IPS DF 6.9 (cell line): Measurements from ENCODE around the gene KLHL18.
"Not testable (repeated sequence)": the region's sequence is repeated elsewhere in the genome, so short reads cannot be mapped to it uniquely, and the experiment has no call there.

Source experiments
- DNase-seq: peaks from one replicate; pipeline ENCODE4 v3.0.0-alpha.2; 2013; ENCODE audit warnings: low read depth, low spot score
- H3K27ac ChIP-seq: one replicate; pipeline ENCODE4 v1.5.1; 2013; ENCODE audit warnings: low read length, control low read depth
- H3K27me3 ChIP-seq: 2 replicates; pipeline ENCODE4 v1.6.1; 2013; ENCODE audit warnings: mild to moderate bottlenecking, low read length; ENCODE audit not compliant: control insufficient read depth, insufficient read depth
- H3K36me3 ChIP-seq: 2 replicates; pipeline ENCODE4 v1.6.1; 2013; ENCODE audit warnings: low read length; ENCODE audit not compliant: control insufficient read depth, insufficient read depth
- H3K4me1 ChIP-seq: 2 replicates; pipeline ENCODE4 v1.6.1; 2013; ENCODE audit warnings: low read length; ENCODE audit not compliant: control insufficient read depth, insufficient read depth
- H3K4me3 ChIP-seq: 2 replicates; pipeline ENCODE4 v1.5.1; 2013; ENCODE audit warnings: mild to moderate bottlenecking, low read length
- H3K9me3 ChIP-seq: 2 replicates; pipeline ENCODE4 v1.6.1; 2013; ENCODE audit warnings: low read length, inconsistent platforms; ENCODE audit not compliant: control insufficient read depth, insufficient read depth
- WGBS: extraction: QIAGEN DNeasy Blood & Tissue Kit; methylation state at CpG from one replicate; pipeline ENCODE4 v1.1.7; 2013; ENCODE audit warnings: mixed read lengths, missing lambda C conversion rate; ENCODE audit not compliant: insufficient read length, insufficient coverage; 5-methylcytosine and 5-hydroxymethylcytosine counted together

KLHL18 gene

GRCh38 chr3:47360110-47360517 is 77.4 kb downstream of the KLHL18 start:
- not testable (repeated sequence) for H3K27ac ChIP-seq, H3K9me3 ChIP-seq, H3K27me3 ChIP-seq, H3K4me3 ChIP-seq, H3K36me3 ChIP-seq, H3K4me1 ChIP-seq, DNase-seq
- WGBS = no CpG with 5 or more reads among the region's 4 CpGs

GRCh38 chr3:47362701-47363100 is 80.0 kb downstream of the KLHL18 start:
- no peak overlapping the region for H3K27ac ChIP-seq
- WGBS = no CpG with 5 or more reads among the region's 5 CpGs
- H3K4me3 ChIP-seq = no peak overlapping the region

GRCh38 chr3:47365213-47366153 is 82.7 kb downstream of the KLHL18 start:
- no peaks in the 10 kb centered on the region for H3K27me3 ChIP-seq
- H3K4me3 ChIP-seq = no peak overlapping the region
- no peak overlapping the region for H3K27ac ChIP-seq
- H3K36me3 ChIP-seq = no peaks in the 10 kb centered on the region
- DNase-seq = no peak
- no peaks in the 10 kb centered on the region for H3K4me1 ChIP-seq
- no CpG with 5 or more reads among the region's 11 CpGs for WGBS
- H3K9me3 ChIP-seq = no peaks in the 10 kb centered on the region

More at GRCh38 chr3:47362701-47363100, 80.0 kb downstream of the KLHL18 start:
- Histone ChIP-seq H3K4me1 (no peaks in the 10 kb centered on the region), H3K27me3 (no peaks in the 10 kb centered on the region), H3K9me3 (0 out of 2 replicates have a peak, but pooled peaks cover 4% of the 10 kb centered on the region), H3K36me3 (no peaks in the 10 kb centered on the region)
- no peak for DNase-seq

- H3K27ac ChIP-seq = no peak overlapping the region
- WGBS = no CpG with 5 or more reads among the region's 2 CpGs
- DNase-seq = no peak
- H3K4me3 ChIP-seq = no peak overlapping the region
- no peaks in the 10 kb centered on the region for H3K9me3 ChIP-seq
- H3K4me1 ChIP-seq = 0 out of 2 replicates have a peak, but pooled peaks cover 4% of the 10 kb centered on the region
- H3K36me3 ChIP-seq = no peaks in the 10 kb centered on the region
- H3K27me3 ChIP-seq = no peaks in the 10 kb centered on the region
These were observed 84.1 kb downstream of the KLHL18 start for GRCh38 chr3:47366833-47367232.

GRCh38 chr3:47367631-47368030 is 84.9 kb downstream of the KLHL18 start:
- H3K4me3 ChIP-seq = no peak overlapping the region
- 0 out of 2 replicates have a peak, but pooled peaks cover 4% of the 10 kb centered on the region for H3K4me1 ChIP-seq
- no peaks in the 10 kb centered on the region for H3K9me3 ChIP-seq
- DNase-seq = no peak
- WGBS = no CpG with 5 or more reads among the region's 7 CpGs
- H3K27ac ChIP-seq = no peak overlapping the region
- no peaks in the 10 kb centered on the region for H3K36me3 ChIP-seq
- no peaks in the 10 kb centered on the region for H3K27me3 ChIP-seq

- no CpG with 5 or more reads among the region's 8 CpGs for WGBS
- H3K4me1 ChIP-seq, DNase-seq, H3K27ac ChIP-seq, H3K36me3 ChIP-seq, H3K4me3 ChIP-seq, H3K27me3 ChIP-seq, H3K9me3 ChIP-seq: not testable (repeated sequence)
These were observed 87.3 kb downstream of the KLHL18 start for GRCh38 chr3:47370020-47370419.

- DNase-seq = peak; percentile 35
- H3K4me3 ChIP-seq = no peak overlapping the region
These were observed 88.3 kb downstream of the KLHL18 start for GRCh38 chr3:47370887-47371697.

GRCh38 chr3:47374587-47374986 is 91.8 kb downstream of the KLHL18 start:
- H3K4me1 ChIP-seq = 0 out of 2 replicates have a peak, but pooled peaks cover 4% of the 10 kb centered on the region
- no peak for DNase-seq
- no peaks in the 10 kb centered on the region for H3K36me3 ChIP-seq
- H3K27ac ChIP-seq = no peak overlapping the region
- no peak overlapping the region for H3K4me3 ChIP-seq
- no peaks in the 10 kb centered on the region for H3K9me3 ChIP-seq
- no peaks in the 10 kb centered on the region for H3K27me3 ChIP-seq

More at GRCh38 chr3:47370887-47371697, 88.3 kb downstream of the KLHL18 start:
- H3K9me3 ChIP-seq = no peaks in the 10 kb centered on the region
- H3K27ac ChIP-seq = no peak overlapping the region
- no CpG with 5 or more reads among the region's 13 CpGs for WGBS
- no peaks in the 10 kb centered on the region for H3K27me3 ChIP-seq
- no peaks in the 10 kb centered on the region for H3K36me3 ChIP-seq
- 0 out of 2 replicates have a peak, but pooled peaks cover 4% of the 10 kb centered on the region for H3K4me1 ChIP-seq

GRCh38 chr3:47376393-47376792 is 93.6 kb downstream of the KLHL18 start:
- no peaks in the 10 kb centered on the region for H3K9me3 ChIP-seq
- no peak overlapping the region for H3K27ac ChIP-seq
- no CpG with 5 or more reads among the region's 3 CpGs for WGBS
- H3K36me3 ChIP-seq = no peaks in the 10 kb centered on the region
- DNase-seq = no peak
- 0 out of 2 replicates have a peak, but pooled peaks cover 1% of the 10 kb centered on the region for H3K4me1 ChIP-seq
- H3K4me3 ChIP-seq = no peak overlapping the region
- H3K27me3 ChIP-seq = no peaks in the 10 kb centered on the region

GRCh38 chr3:47377186-47377585 is 94.4 kb downstream of the KLHL18 start:
- DNase-seq = no peak
- Histone ChIP-seq H3K36me3 (no peaks in the 10 kb centered on the region), H3K4me3 (no peak overlapping the region), H3K27ac (no peak overlapping the region), H3K27me3 (no peaks in the 10 kb centered on the region), H3K4me1 (no peaks in the 10 kb centered on the region), H3K9me3 (no peaks in the 10 kb centered on the region)
- WGBS = no CpG with 5 or more reads among the region's 2 CpGs
